NCI-H446 treated with DMSO at 0.1 percent for 48 hours (cell line): ENCODE measurements around the gene HIVEP3.

Experiments used
- DNase-seq: peaks from one replicate; lab custom pipeline; 2025; lab: John Stamatoyannopoulos, UW

HIVEP3 gene

DNA sequence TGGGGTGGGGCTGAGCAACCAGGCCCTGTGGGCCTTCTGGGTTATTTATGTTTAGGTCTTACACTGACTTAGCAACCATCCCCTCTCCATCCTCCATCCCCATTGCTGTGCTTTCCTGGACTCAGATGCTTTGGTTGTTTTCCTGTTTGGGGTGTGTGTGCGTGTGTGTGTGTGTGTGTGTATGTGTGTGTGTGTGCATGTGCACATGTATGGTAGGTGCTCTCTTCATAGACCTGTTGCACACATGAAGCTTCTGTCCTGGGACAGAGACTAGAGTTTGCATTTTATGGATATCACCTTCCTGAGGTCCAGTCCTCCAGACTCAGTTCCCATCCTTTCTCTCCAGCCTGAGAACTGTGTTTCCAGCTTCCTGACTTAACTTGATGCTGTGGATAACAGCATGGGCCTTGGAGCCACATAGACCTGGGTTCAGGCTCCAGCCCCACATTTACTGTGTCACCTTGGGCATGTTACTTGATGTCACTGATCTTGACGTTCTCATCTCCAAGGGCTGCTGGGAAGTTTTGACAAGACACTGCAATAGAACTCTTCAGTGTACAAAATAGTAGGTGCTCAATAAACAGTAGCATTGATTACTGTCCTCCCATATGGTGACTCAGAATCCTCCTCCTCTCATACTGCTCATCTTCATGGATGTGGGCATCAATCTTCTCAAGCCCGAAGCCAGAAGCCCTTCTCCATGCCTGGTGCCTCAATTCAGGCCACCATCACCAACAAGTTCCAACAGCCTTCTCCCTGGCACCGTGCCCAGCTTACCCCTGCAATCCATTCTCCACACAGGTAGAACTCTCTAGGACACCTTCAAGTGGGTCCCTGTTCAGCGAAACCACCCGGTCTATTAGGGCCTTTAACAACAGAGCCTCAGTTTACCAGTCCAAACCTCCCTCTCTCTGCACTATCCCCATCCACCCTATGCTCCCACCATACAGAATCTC lies 252.5 kb downstream of the HIVEP3 start:
- no peak for DNase-seq

DNA sequence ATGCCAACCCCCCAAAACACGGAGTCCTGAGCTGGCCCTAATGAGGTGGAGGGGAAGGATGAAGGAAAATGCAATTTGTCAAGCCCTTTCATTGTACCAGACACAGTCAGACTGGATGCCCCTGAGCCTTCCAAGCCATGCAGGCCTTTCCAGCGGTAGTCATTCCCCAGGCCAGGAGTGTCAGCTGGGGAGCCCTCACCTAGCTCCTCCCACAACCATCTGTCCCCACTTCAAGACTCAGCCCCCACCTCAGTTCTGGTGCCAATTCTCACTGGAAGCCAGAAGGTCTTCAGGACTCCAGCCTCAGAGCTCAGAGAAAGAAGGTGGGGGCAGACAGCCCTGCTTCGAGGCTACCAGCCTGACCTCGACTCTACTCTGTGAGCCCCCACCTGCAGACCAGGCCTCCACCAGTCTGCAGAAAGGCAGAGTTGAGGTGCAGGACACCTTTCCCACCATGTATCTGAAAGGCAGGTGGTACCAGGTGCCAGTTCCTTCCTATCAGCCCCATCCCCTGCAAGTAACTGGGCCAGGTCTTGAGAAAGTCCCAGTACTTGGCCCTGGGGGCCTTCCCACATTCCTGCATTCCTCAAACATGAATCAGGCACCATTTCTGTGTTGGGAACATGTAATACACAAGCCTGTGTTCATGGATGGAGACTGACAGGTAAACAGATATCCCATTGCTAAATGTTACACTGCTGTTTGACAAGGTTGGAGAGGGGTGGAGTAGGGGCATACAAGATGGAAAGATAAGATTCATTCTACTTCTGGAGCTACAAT lies 253.7 kb downstream of the HIVEP3 start:
- DNase-seq: peak; percentile 88

DNA sequence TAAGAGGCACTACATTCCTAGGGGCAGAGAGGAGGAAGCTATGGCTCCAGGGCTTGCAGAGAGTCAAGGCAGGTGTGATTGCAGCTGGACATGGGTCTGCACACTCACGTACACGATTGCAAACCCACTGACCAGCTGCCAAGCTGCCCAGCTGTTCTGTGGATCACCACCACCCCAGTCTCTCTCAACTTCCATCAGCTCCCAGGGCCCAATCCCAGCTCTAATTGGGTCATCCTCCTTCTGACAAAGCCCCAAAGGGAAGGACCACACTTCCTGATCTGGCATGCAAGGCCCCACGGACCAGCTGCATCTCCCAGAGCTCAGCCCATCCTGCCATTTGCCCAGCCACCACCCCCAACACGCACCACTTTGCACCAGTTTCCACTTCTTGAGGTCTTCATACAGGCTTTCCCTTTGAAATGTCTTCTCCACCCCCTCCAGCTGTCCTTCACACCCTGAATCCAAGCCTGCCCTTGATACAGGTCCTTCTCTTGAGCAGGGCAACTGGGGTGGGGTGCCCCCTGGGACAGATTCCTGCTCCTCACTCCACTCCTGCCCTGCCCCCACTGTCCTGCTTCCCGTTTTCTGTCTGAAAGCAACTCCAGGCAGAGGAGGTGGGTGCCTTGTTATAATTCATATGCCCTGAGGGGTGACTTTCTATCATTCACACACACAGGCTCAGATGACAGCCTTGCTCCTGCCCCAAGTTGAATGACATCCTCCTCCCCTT lies 254.9 kb downstream of the HIVEP3 start:
- no peak for DNase-seq

DNA sequence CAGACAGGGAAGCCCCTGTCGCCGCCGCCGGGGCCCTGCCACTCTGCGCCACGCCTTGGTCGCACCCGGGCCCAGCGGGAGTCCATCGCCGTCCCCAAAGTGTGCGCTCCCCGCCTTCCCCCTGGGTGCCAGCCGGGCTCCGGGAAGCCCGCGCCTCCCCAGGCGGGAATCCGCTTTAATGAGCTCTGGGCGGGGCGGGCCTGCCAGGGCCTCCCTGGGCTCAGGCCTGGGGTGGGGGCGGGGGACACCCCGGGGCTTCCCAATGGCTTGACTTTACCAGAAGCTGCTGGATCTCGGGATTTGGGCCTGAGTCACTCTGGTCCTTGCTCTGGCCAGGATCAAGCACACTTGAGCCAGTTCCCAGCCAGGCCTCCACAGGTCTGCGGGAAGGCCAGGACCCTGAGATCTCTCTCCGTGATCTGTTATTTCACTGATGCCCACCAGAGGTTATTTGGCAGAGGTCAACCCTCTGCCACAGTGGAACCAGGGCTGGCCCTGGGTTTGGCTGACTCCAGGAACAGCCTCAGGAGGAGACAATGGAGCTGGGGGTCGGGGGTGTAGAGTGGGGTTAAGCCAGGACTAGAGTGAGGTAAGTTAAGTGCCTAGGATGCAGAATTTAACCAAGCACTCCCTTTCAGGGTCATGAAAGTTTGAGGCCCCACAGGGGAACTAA lies 255.8 kb downstream of the HIVEP3 start:
- DNase-seq: no peak

DNA sequence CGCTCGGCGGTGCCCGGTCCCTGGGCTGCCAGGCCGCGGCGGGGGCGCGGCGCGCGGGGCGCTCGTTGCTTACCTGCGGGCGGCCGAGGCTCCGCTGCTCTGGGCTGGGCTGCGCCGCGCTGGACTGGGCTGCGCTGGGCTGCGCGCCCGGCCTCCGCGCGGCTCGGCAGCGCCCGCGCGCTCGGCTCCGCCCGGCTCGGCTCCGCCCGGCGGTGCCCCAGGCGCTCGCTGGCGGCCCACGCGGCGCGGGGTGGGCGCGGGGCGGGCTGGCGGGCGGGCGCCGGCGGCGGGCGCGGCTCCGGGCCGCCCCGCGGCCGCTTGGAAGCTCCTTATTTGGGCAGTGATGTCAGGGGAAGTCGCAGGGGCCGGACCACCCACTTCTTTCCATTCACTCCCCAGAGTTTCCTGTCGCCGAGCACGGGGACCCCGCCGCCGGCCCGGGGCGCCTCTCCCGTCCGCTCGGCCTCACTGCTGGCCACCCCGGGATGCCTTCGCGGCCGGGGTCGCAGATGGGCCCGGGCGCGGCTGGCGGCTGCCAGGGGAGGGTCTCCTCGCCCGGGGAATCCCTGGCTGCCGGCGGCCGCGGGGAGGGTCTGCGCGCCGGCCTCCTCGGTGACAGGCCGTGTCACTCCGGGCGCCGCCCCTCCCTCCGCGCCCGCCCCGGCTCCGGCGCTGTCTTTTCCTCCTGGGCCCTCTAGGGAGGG lies 256.5 kb downstream of the HIVEP3 start:
- DNase-seq: no peak

DNA sequence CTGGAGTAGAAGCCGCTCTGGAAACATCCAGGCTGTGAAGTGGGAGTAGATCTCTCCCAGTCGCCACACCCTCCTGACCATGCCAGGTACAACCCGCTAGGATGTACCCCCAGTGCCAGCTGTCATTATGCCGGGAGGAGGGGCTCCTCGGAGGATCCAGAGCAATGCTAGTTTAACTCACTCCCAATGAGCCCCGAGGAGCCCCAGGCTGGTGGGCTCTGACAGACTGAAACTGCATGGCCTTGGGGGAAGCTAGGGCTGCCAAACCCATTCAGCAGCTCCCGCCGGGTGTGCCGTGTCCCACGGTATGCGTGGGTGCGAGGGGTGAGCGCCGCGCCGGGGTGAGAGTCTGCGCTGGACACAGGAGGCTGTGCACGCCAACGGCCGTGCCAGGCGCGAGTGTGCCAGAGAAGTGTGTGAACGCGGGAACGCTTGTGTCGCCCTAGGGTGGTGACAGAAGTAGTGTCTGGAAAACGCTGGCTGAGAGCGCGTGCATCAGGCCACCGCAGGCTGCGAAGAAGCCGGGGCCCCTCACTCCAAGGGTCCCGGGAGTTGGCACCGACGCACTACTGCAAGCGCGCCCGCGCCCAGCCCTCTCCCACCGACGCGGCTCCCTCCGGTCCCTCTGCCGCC lies 257.2 kb downstream of the HIVEP3 start:
- no peak for DNase-seq

DNA sequence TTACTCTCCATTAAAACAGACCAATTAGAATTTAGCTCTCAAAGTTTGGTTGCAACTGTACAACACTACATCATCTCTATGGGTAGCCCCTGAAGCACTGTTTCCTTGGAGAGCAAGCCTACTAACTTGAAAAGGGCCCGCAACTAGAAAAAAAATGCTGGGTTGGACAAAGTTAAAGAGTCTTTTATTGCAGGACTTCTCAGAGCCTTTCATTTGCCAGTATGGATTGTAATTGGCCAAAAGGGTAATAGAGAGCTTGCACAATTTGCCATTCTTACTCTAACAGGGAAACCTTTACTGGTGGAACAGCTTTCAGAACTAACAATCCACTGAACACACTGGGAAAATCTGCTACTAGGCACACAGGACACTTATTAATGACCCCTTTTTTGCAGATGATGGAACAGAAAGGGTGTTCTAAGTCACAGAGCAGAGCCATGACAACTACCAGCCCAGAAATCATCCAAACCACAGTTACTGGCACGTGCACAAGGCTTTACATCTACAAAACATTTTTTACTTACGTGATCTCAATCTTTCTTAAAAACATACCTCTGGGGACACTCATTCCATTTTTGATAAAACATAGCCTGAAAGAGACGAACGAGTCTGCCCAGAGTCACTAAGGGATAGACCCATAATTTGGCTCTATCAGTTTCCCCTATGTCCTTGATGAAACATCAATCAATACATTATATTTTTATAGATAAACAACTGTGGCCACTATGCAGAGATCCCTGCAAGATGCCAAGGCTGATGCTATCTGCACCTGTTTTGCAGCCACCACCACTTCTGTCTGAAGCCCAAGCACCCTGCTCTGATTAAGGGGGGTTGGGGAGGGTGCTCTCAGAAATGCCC lies 257.9 kb downstream of the HIVEP3 start:
- no peak for DNase-seq

DNA sequence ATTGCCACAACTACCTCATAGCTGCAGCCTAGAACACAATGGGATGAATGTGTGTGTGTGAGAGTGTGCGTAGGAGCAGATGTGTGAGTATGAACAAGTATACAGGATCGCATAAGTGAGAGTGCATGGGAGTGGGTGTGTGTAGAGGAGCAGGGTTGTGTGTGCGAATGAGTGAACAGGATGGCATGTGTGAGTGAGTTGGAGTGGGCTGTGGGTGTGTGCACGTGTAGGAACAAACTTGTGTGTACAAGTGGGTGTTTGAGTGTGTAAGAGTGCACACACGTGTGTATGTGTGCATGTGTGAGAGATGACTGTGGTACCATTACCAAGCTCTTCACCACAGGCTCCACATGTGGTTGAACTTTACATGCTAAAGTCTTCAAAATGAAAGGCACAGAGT lies 258.8 kb downstream of the HIVEP3 start:
- DNase-seq: no peak

DNA sequence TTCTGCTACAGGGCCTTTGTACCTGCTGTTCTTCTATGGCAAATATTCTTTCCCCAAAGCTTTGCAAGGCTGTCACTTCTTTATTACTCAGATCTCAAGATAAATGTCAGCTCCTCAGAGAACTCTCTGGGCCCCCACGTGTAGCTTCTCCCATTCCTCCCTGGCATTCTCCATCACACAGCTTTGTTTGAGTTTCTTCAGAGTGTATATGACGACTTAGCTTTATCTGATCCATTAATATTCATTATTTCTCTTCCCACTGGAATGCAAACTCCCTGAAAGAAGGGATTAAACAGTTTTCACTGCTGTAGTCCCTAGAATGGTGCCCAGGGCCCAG lies 259.6 kb downstream of the HIVEP3 start:
- DNase-seq: no peak

DNA sequence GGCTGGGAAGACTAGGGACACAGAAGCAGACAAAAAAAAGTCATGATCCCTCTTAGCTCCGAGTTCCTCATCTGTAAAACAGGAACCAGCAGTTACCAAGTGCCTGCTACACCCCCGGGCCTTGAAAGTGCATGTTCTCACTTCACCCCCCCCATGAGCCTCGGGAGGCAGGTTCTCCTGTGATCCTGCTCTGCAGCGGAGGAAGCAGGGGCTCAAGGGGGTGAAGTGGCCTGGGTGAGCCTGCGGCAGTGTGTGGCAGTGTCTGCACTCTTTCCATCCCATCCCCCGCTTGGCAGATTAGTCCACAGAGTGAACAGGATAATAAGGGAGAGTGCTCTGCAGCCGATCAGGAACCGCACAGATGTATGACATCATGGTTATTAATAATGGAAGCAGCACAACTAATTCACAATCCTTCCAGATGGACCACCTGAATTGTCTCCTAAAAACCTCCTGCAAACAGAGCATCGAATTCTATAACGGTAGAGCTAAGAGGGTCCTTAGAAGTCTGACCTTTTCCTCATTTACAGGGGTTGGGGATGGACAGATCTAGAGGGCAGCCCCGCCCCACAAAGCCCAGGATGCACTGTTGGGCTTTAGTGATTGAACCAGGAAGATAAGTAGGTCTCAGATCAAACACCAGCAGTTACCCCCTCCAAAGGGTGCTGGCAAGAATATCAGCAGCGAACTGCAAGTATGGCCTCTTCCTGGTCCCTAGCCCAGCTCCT lies 260.1 kb downstream of the HIVEP3 start:
- no peak for DNase-seq

DNA sequence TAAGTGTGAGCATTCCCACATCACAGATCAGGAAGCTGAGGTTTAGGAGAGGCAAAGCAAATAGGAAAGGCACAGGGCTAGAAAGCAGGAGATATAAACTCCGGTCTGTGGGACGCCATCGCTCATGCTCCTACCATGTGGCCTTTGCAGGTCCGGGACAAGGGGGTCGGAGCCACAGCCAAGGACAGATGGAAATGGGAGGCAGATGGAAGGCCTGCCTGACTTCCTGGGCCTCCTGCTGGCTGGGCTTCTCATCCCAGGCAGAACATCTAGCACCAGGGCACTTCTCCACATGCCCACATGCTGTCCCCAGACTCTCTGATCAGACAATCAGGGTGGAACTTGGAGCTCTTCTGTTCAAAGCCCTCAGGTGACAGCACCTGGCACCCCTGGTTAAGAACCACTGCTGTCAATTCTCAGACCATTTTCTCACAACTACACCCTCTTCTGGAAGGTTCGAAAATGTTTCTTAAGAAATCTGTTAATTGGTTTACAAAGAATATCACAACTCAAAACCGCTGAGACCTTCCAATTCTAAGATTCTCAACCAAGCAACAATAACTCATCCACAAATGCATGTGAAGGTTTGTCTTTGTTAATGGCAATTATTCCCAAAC lies 260.9 kb downstream of the HIVEP3 start:
- DNase-seq: peak; percentile 17

DNA sequence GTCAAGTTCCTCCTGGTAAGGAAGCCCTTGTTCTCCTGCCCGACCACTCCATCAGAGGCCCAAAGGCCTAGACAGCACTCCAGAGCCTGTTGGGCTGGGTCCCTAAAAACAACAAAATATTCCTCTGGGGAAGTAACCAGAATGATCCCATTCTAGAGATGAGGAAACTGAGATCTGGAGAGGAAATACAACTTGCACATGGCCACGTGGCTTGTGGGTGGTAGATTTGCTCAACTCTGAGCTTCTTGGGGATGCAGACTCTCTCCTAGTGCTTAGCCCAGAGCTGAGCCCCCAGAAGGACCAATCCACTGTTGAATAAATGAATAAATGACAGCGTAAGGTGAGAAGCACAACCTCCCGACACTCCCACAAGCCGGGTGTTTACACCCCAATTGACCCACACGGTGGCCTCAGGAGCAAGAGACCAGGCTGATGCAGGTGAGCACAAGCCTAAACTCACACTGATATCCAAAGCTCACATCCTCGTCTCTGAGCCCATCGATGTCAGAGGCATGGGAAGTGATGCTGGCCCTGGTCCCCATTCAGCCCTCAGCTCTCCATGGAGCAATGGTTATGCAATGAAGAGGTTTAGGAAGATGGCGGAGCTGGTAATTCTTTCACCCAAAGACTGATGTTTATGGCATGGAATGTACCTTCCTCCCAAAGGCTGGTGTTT lies 261.8 kb downstream of the HIVEP3 start:
- no peak for DNase-seq

DNA sequence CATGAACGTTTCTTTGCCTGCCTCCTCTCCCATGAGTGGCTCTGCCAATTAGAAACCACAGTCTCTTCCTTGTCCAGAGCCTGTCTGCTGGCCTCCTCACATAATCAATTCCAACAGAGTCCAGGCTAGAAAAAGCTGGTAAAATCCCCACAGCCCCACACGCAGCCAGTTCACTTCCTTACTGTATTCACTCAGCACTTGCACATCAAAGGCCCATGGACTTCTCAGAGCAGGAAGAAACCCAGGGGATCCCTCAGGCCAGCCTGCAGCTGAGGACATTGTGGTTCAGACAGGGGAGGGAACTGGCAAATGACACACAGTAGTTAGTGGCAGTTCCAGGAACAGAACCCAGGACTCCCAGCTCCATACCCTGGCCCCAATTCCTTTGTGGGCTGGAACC lies 262.7 kb downstream of the HIVEP3 start:
- no peak for DNase-seq

DNA sequence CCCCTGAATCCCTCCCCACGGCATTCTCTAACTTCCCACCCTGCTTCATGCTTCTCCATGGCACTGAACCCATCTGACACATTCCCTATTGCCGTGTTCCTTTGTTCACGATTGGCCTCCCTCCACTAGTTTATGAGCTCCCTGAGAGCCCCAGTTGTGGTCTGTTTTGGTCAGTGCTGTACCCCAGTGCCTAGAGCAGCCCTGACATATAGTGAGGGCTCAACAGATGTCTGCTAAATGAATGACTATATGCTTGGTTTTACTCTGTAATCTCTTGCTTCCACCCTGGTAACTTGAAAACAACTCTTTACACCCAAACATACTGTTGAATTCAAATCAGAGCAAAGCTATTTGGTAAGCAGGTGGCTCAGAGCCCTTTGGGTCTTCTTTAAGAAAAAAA lies 263.1 kb downstream of the HIVEP3 start:
- DNase-seq: no peak

DNA sequence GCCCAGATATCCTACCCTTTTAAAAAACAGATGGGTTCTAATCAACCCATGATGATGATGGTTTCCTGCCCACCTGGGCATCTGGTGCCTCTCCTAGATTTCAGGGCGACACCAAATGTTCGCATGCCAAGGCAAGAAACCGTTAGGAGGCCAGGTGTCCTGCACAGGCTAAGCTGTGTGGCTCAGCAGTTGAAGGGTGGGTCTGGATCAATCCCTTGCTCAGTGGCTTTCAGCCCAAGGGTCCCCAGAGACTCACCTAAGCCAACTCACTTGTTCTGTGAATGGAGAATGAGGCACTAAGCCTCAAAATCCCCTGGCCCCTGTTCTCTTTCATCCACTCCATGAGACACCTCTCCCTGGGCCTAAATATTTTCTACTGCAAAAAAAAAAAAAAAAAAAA lies 265.1 kb downstream of the HIVEP3 start:
- DNase-seq: no peak

DNA sequence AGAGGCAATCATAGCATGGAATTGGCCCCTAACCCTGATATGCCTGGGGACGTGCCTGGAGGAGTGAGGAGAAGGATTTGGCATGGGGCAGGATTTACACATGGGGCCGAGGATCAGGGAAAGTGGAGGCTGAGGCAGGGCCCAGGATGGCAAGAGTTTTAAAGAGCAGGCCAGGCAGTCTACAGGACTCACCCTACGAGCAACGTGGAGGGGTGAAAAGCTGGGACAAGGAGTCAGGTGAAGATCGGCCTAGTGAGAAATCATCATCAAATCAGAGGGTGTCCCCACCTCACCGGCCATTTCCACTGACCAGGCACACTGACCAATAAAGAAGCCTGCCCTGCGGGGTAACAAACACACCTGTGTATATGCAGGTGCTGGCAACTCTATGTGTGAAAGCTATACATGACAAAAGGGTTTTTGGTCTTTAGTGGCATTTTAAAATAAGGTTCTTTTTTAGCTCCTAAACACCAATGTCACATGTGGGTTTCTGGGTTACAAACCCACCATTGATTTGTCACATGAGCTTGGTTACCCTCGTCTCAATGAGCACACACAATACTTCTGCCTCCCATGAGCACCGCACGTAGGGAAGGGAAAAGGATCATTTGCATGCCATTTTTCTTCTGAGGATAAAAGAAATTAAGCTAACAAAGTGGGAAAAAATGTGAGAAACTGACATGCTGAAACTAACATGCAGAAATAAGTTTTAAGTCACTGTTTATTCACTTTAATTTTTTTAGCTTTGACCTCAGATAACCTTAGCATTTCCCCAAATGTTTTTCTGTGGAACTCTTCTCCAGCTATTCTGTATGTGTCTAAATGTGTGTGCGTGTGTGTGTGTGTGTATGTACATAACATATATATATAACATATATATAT lies 266.1 kb downstream of the HIVEP3 start:
- DNase-seq: no peak
